ENCODE results near the gene NMRAL1.

GRCh38 chr16:4489030-4489429 lies 14.6 kb upstream of the NMRAL1 start:
- TF ChIP-seq, protein P1, sequence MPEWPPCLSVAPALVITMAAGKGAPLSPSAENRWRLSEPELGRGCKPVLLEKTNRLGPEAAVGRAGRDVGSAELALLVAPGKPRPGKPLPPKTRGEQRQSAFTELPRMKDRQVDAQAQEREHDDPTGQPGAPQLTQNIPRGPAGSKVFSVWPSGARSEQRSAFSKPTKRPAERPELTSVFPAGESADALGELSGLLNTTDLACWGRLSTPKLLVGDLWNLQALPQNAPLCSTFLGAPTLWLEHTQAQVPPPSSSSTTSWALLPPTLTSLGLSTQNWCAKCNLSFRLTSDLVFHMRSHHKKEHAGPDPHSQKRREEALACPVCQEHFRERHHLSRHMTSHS (tag by site-specific recombination; IDR thresholded peaks at IDR 0.05) = no peak
- TF ChIP-seq, protein P2, sequence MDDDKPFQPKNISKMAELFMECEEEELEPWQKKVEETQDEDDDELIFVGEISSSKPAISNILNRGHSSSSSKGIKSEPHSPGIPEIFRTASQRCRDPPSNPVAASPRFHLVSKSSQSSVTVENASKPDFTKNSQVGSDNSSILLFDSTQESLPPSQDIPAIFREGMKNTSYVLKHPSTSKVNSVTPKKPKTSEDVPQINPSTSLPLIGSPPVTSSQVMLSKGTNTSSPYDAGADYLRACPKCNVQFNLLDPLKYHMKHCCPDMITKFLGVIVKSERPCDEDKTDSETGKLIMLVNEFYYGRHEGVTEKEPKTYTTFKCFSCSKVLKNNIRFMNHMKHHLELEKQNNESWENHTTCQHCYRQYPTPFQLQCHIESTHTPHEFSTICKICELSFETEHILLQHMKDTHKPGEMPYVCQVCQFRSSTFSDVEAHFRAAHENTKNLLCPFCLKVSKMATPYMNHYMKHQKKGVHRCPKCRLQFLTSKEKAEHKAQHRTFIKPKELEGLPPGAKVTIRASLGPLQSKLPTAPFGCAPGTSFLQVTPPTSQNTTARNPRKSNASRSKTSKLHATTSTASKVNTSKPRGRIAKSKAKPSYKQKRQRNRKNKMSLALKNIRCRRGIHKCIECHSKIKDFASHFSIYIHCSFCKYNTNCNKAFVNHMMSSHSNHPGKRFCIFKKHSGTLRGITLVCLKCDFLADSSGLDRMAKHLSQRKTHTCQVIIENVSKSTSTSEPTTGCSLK (tag by site-specific recombination; IDR thresholded peaks at IDR 0.05) = no peak
- no peak for TF ChIP-seq ZNF37A (tag by site-specific recombination; IDR thresholded peaks at IDR 0.05)

Measured in HEK293 (cell line).